Thoracic aorta (tissue), 2 donors: ENCODE measurements around the gene PTPRM. TPM values are rescaled to one million over a fixed set of nuclear protein-coding genes. Genes with fewer than 3 reads are reported as not detected.

Source experiments
- ATAC-seq: fragments of 150-250 bp; one replicate; pipeline ENCODE4 v1.8.0; 2017; ENCODE audit warnings: low read depth; ENCODE audit not compliant: insufficient number of reproducible peaks, low FRiP score
- DNase-seq: peaks from one replicate; pipeline ENCODE4 v3.0.0-alpha.2; 2020; ENCODE audit warnings: low spot score
- H3K27ac ChIP-seq, 2 donors: fragments of 200-600 bp; sonication (generic); 1 replicate in 1 of 2; 2 replicates in 1 of 2; pipeline ENCODE4 v1.5.1; 2016; ENCODE audit warnings: mild to moderate bottlenecking in 2 of 2, moderate library complexity in 2 of 2
- H3K27me3 ChIP-seq: fragments of 200-600 bp; sonication (generic); replicated peaks from 2 replicates; pipeline ENCODE4 v1.6.0; 2016; ENCODE audit warnings: mild to moderate bottlenecking; ENCODE audit not compliant: insufficient read depth
- H3K36me3 ChIP-seq: fragments of 200-600 bp; sonication (generic); one replicate; pipeline ENCODE4 v1.5.1; 2016
- H3K4me1 ChIP-seq, 2 donors: fragments of 200-600 bp; sonication (generic); 1 replicate in 1 of 2; 2 replicates in 1 of 2; pipeline versions ENCODE4 v1.5.1 to v1.6.0; 2016; ENCODE audit warnings: low read depth in 2 of 2, mild to moderate bottlenecking in 1 of 2; ENCODE audit not compliant: control insufficient read depth in 1 of 2
- H3K4me3 ChIP-seq: fragments of 200-600 bp; sonication (generic); 2 replicates; pipeline ENCODE4 v1.5.1; 2016; ENCODE audit warnings: mild to moderate bottlenecking
- H3K9me3 ChIP-seq: fragments of 200-600 bp; sonication (generic); 2 replicates; pipeline ENCODE4 v1.5.1; 2016
- CTCF ChIP-seq: fragments of 200-600 bp; sonication (generic); IDR thresholded peaks from one replicate; pipeline ENCODE4 v1.5.1; 2019; ENCODE audit warnings: antibody characterized with exemption
- total RNA-seq, 2 donors: library from RNA; depleted of rRNA; stranded (reverse); fragments of >200 nt; gene quantifications; one replicate each; pipeline versions ENCODE4 v1.1.0 to v1.2.3, GENCODE V29; 2016

Gene PTPRM
- total RNA-seq, 2 donors from 2014 or later = 90.3 to 102 TPM

GRCh38 chr18:8003878-8004675 lies 437.0 kb downstream of the PTPRM start:
- DNase-seq (no peak), ATAC-seq (no peak)
- no peaks in the 10 kb centered on the region for H3K36me3 ChIP-seq
- TF ChIP-seq CTCF = no peak
- no peaks in the 10 kb centered on the region for H3K9me3 ChIP-seq
- peaks cover 14 to 40% of the 10 kb centered on the region in 2 donors for H3K4me1 ChIP-seq
- H3K27me3 ChIP-seq = no peaks in the 10 kb centered on the region
- peak overlapping the region; percentile 2 for H3K4me3 ChIP-seq
- no peak overlapping the region for H3K27ac ChIP-seq

- peaks cover 14 to 40% of the 10 kb centered on the region in 2 donors for H3K4me1 ChIP-seq
- no peak for ATAC-seq
- no peaks in the 10 kb centered on the region for H3K27me3 ChIP-seq
- no peaks in the 10 kb centered on the region for H3K9me3 ChIP-seq
- H3K36me3 ChIP-seq = no peaks in the 10 kb centered on the region
- TF ChIP-seq CTCF = no peak
- no peak overlapping the region for H3K27ac ChIP-seq
- H3K4me3 ChIP-seq = no peak overlapping the region
- no peak for DNase-seq
Measured at GRCh38 chr18:8004792-8005191, 437.7 kb downstream of the PTPRM start.

GRCh38 chr18:8005870-8006569 lies 438.9 kb downstream of the PTPRM start:
- Histone ChIP-seq H3K4me3 (no peak overlapping the region), H3K36me3 (no peaks in the 10 kb centered on the region), H3K27me3 (no peaks in the 10 kb centered on the region), H3K4me1 (peaks cover 10 to 28% of the 10 kb centered on the region in 2 donors), H3K27ac (no peak overlapping the region), H3K9me3 (no peaks in the 10 kb centered on the region)
- ATAC-seq (no peak), DNase-seq (no peak)
- no peak for TF ChIP-seq CTCF

- ATAC-seq (no peak), DNase-seq (no peak)
- peaks cover 9 to 18% of the 10 kb centered on the region in 2 donors for H3K4me1 ChIP-seq
- no peaks in the 10 kb centered on the region for H3K36me3 ChIP-seq
- no peak overlapping the region for H3K4me3 ChIP-seq
- TF ChIP-seq CTCF = no peak
- no peaks in the 10 kb centered on the region for H3K9me3 ChIP-seq
- H3K27ac ChIP-seq = no peak overlapping the region
- no peaks in the 10 kb centered on the region for H3K27me3 ChIP-seq
Measured at GRCh38 chr18:8006979-8007378, 439.9 kb downstream of the PTPRM start.

GRCh38 chr18:8008033-8008432 lies 440.9 kb downstream of the PTPRM start:
- peaks cover 9 to 13% of the 10 kb centered on the region in 2 donors for H3K4me1 ChIP-seq
- no peak for TF ChIP-seq CTCF
- H3K27me3 ChIP-seq = no peaks in the 10 kb centered on the region
- DNase-seq (no peak), ATAC-seq (no peak)
- H3K27ac ChIP-seq = no peak overlapping the region
- no peaks in the 10 kb centered on the region for H3K36me3 ChIP-seq
- no peak overlapping the region for H3K4me3 ChIP-seq
- no peaks in the 10 kb centered on the region for H3K9me3 ChIP-seq
